Hair follicular keratinocyte (primary cell): ENCODE data around the gene SPO11. TPM values are rescaled to one million over a fixed set of nuclear protein-coding genes. Genes with fewer than 3 reads are reported as not detected.

ENCODE experiments used
- total RNA-seq: library from RNA; depleted of rRNA; stranded (reverse); fragments of >200 nt; gene quantifications from 2 replicates; pipeline ENCODE4 v1.2.3, GENCODE V29; 2015

The SPO11 gene, protein sequence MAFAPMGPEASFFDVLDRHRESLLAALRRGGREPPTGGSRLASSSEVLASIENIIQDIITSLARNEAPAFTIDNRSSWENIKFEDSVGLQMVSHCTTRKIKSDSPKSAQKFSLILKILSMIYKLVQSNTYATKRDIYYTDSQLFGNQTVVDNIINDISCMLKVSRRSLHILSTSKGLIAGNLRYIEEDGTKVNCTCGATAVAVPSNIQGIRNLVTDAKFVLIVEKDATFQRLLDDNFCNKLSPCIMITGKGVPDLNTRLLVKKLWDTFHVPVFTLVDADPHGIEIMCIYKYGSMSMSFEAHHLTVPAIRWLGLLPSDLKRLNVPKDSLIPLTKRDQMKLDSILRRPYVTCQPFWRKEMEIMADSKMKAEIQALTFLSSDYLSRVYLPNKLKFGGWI
- total RNA-seq: not detected in 2 replicates

DNA sequence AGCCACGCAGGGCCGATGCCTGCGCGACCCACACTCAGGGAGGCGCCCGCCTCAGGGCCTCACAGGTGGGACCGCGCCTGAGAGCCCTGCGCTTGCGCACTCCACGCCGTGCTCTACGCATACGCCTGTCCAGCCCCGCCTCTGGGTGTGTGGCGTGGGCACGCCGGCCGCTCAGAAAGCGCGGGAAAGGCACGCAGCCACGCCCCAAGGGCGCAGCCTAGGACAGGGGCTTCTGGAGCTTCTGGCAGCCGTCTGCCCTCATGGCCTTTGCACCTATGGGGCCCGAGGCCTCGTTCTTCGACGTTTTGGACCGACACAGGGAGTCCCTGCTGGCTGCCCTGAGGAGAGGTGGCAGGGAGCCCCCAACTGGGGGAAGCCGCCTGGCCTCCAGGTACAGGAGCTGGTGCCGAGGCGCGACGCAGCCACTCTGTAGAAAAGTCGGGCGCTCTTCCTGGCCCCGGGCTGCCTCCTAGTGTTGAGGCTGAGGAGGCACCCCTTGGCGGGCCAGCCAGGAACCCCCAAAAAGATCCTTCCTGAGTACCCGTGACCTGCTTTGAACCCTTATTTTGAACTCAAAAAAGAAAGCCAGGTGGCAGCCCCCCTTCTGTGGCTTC lies at the start of gene SPO11:
TSS of gene SPO11 (plus strand) at position 196 of the 614 bp plus-strand sequence. CDS start at position 261, 65 bp downstream.

GRCh38 chr20:57351042-57351783 lies 21.6 kb downstream of the SPO11 start, which contains the start of gene RAE1:
Gene RAE1, plus strand, starts transcription at chr20:57351255. Its CDS starts 2,784 bp downstream, at chr20:57354039.

GRCh38 chr20:57390604-57391438 lies 61.2 kb downstream of the SPO11 start, which contains the start of gene RBM38:
Gene RBM38, plus strand, starts transcription at chr20:57391396. Its CDS starts 186 bp downstream, at chr20:57391582.

Other genes with a start within 250 kb of the SPO11 start
- gene BMP7, start 63.2 kb upstream of the SPO11 start, total RNA-seq: not detected in 2 replicates
- 25.3 and 46.7 TPM in 2 replicates for gene RAE1, start 21.5 kb downstream of the SPO11 start, total RNA-seq
- 5.8 and 17.7 TPM in 2 replicates for gene RBM38, start 61.6 kb downstream of the SPO11 start, total RNA-seq
- gene CTCFL, start 195.3 kb downstream of the SPO11 start, total RNA-seq: not detected in 2 replicates
- gene PCK1, start 231.3 kb downstream of the SPO11 start, total RNA-seq: not detected in 2 replicates